Muscle of leg (tissue), 10 donors: ENCODE results near the gene AHCY. TPM values are rescaled to one million over a fixed set of nuclear protein-coding genes. Genes with fewer than 3 reads are reported as not detected.

Experiments used
- DNase-seq: peaks from one replicate; pipeline ENCODE4 v3.0.0; 2013
- H3K27ac ChIP-seq: one replicate; pipeline ENCODE4 v1.5.1; 2013; ENCODE audit warnings: mild to moderate bottlenecking, low read length, control low read depth
- H3K27me3 ChIP-seq: one replicate; pipeline ENCODE4 v1.6.1; 2013; ENCODE audit warnings: low read length; ENCODE audit not compliant: control insufficient read depth, insufficient read depth
- H3K36me3 ChIP-seq: one replicate; pipeline ENCODE4 v1.6.1; 2013; ENCODE audit warnings: low read length; ENCODE audit not compliant: control insufficient read depth, insufficient read depth
- H3K4me1 ChIP-seq: one replicate; pipeline ENCODE4 v1.6.1; 2013; ENCODE audit warnings: low read length; ENCODE audit not compliant: control insufficient read depth, insufficient read depth
- H3K4me3 ChIP-seq: one replicate; pipeline ENCODE4 v1.5.1; 2013; ENCODE audit warnings: low read length, control low read depth
- H3K9me3 ChIP-seq: replicated peaks from 2 replicates; pipeline ENCODE4 v1.6.1; 2013; ENCODE audit warnings: low read depth, low read length; ENCODE audit not compliant: control insufficient read depth
- polyA plus RNA-seq, 8 donors: library from polyadenylated mRNA; unstranded; fragments of 120-200 nt; gene quantifications; one replicate each; pipeline versions ENCODE4 v1.2.1 to v1.2.3, GENCODE V29; 2013; ENCODE audit warnings: inconsistent platforms in 1 of 8, low replicate concordance in 1 of 8; ENCODE audit not compliant: insufficient read length in 8 of 8, insufficient read depth in 1 of 8
- total RNA-seq: library from RNA; stranded (reverse); fragments of 120-200 nt; gene quantifications from one replicate; pipeline ENCODE4 v1.2.4, GENCODE V29; 2013

Gene AHCY
- total and polyA plus RNA-seq, 9 donors = 126 to 245 (median 204) TPM

- Histone ChIP-seq H3K9me3 (peaks cover 3% of the 10 kb centered on the region), H3K27ac (no peak overlapping the region), H3K36me3 (no peaks in the 10 kb centered on the region), H3K4me1 (no peaks in the 10 kb centered on the region), H3K27me3 (no peaks in the 10 kb centered on the region), H3K4me3 (no peak overlapping the region)
- no peak for DNase-seq
Observed at GRCh38 chr20:34231634-34232033, 71.5 kb downstream of the AHCY start.

Other genes starting within 250 kb of the AHCY start
- 62.3 TPM for gene EIF2S2, start 191.1 kb downstream of the AHCY start, total RNA-seq
- gene EIF2S2, start 191.1 kb downstream of the AHCY start, polyA plus RNA-seq = 10 to 100 TPM; 38.1 to 51.0 (median 47.2) TPM
- 0.27 TPM for gene ASIP, start 61.9 kb downstream of the AHCY start, total RNA-seq
- 1 to 10 TPM in 1 of 8 donors, under 1 TPM in 5, not detected in 2; 0.27 to 1.8 (median 0.39) TPM for gene ASIP, start 61.9 kb downstream of the AHCY start, polyA plus RNA-seq
- gene ITCH, start 59.9 kb upstream of the AHCY start, total RNA-seq = 46.4 TPM
- gene ITCH, start 59.9 kb upstream of the AHCY start, polyA plus RNA-seq = 10 to 100 TPM; 18.1 to 28.9 (median 25.6) TPM
- gene DYNLRB1, start 213.1 kb upstream of the AHCY start, total RNA-seq = 67.9 TPM
- 100 to 1,000 TPM; 114 to 133 (median 124) TPM for gene DYNLRB1, start 213.1 kb upstream of the AHCY start, polyA plus RNA-seq